ENCODE results near the gene SYT2. TPM values are rescaled to one million over a fixed set of nuclear protein-coding genes. Genes with fewer than 3 reads are reported as not detected.

SYT2 gene
- total and polyA plus RNA-seq, 10 of the 15 experiments (the other 5 are each of a cell fraction or from before 2014, with no cell fraction given): not detected

GRCh38 chr1:202700061-202700460 is 10.2 kb downstream of the SYT2 start:
- FAIRE-seq: no peak
- no peak for TF ChIP-seq KAT2A (conservative IDR thresholded peaks at IDR 0.05; ENCODE audit: control insufficient read depth, low read depth, low read length)
- TF ChIP-seq RB1 (IDR thresholded peaks at IDR 0.05; ENCODE audit: borderline replicate concordance): no peak
- TF ChIP-seq PAX8 (IDR thresholded peaks at IDR 0.05): no peak
- no peak for TF ChIP-seq IRF4 (IDR thresholded peaks at IDR 0.05; ENCODE audit: low read depth, low read length)
- no peak for TF ChIP-seq CBX5 (IDR thresholded peaks at IDR 0.05; ENCODE audit: low read depth)
- no peak for TF ChIP-seq ASH2L (IDR thresholded peaks at IDR 0.05; ENCODE audit: borderline replicate concordance, low read depth)
- TF ChIP-seq, protein P1, sequence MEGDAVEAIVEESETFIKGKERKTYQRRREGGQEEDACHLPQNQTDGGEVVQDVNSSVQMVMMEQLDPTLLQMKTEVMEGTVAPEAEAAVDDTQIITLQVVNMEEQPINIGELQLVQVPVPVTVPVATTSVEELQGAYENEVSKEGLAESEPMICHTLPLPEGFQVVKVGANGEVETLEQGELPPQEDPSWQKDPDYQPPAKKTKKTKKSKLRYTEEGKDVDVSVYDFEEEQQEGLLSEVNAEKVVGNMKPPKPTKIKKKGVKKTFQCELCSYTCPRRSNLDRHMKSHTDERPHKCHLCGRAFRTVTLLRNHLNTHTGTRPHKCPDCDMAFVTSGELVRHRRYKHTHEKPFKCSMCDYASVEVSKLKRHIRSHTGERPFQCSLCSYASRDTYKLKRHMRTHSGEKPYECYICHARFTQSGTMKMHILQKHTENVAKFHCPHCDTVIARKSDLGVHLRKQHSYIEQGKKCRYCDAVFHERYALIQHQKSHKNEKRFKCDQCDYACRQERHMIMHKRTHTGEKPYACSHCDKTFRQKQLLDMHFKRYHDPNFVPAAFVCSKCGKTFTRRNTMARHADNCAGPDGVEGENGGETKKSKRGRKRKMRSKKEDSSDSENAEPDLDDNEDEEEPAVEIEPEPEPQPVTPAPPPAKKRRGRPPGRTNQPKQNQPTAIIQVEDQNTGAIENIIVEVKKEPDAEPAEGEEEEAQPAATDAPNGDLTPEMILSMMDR (IDR thresholded peaks at IDR 0.05 in 2 of 3, conservative IDR thresholded peaks at IDR 0.05 in 1 of 3; ENCODE audit: control insufficient read depth in 2 of 3, extremely low read depth in 1 of 3, insufficient read depth in 1 of 3, low read depth in 3 of 3, low read length in 3 of 3): no peak
- no peak for TF ChIP-seq RFX5 (IDR thresholded peaks at IDR 0.05; ENCODE audit: low read depth, low read length)
- ChIA-PET RAD21 (ENCODE audit: unreplicated experiment) (interaction anchor here (0.6 kb wide), 1 partner anchor 25 kb away, joined by 3 read pairs; no protein-coding TSS in a partner anchor), POLR2A (no interaction called here), SMC1A (ENCODE audit: uncharacterized antibody, unreplicated experiment) (interaction anchor here (0.6 to 1.1 kb wide), 2 partner anchors 17 to 338 kb away, joined by 3 read pairs; no protein-coding TSS in a partner anchor), CTCF (interaction anchor here (1.3 to 2.6 kb wide), 3 partner anchors 13 to 25 kb away, joined by 3 to 11 read pairs (median 4); no protein-coding TSS in a partner anchor)
- Histone ChIP-seq H3K4me1 (ENCODE audit: control insufficient read depth, insufficient read depth, low read length) (no peaks in the 10 kb centered on the region), H4K20me1 (ENCODE audit: control insufficient read depth, insufficient read depth) (peaks cover 2% of the 10 kb centered on the region; the same call in 1 of the 2 replicates), H3K4me3 (no peak overlapping the region), H3K27ac (ENCODE audit: control insufficient read depth, insufficient read depth) (no peak overlapping the region), H3K27me3 (replicated peaks in 1 of 2; ENCODE audit: control insufficient read depth in 2 of 2, insufficient read depth in 2 of 2, low read length in 1 of 2) (peaks cover 8% of the 10 kb centered on the region in 2 experiments), H3K79me2 (ENCODE audit: control insufficient read depth, insufficient read depth, low read length) (no peaks in the 10 kb centered on the region), H3K36me3 (ENCODE audit: control insufficient read depth in 2 of 2, insufficient read depth in 2 of 2, low read length in 1 of 2) (no peaks in the 10 kb centered on the region), H2AFZ (ENCODE audit: control insufficient read depth, low read depth, low read length) (no peak overlapping the region), H3K9me3 (replicated peaks; ENCODE audit: control insufficient read depth, insufficient read depth, low read length) (no peaks in the 10 kb centered on the region), H3K9ac (ENCODE audit: control insufficient read depth, insufficient read depth, low read length) (no peak overlapping the region), H3K4me2 (ENCODE audit: control insufficient read depth, insufficient read depth) (no peak overlapping the region)
- 16% methylated on average over 5 of the region's 5 CpGs for WGBS (ENCODE audit: insufficient coverage, insufficient replicate concordance, low lambda C conversion rate, missing lambda C conversion rate)
- in situ Hi-C loops (cut with MboI): no loop called here
- intact Hi-C loops (cut with micrococcal nuclease; ENCODE audit: unreplicated experiment): no loop called here
- no TSS peak for BruUV-seq (replicated peaks)
- no peak for ATAC-seq
- DNase-seq (ENCODE audit: low read depth, low spot score): no peak
